Subcutaneous adipose tissue (tissue), 4 donors: ENCODE results near the gene GRM8. TPM values are rescaled to one million over a fixed set of nuclear protein-coding genes. Genes with fewer than 3 reads are reported as not detected.

Experiments used
- CTCF ChIP-seq: fragments of 450-650 bp; IDR thresholded peaks from one replicate; pipeline ENCODE4 v1.5.1; 2016; ENCODE audit warnings: low read depth, mild to moderate bottlenecking, control low read depth, antibody characterized with exemption, moderate library complexity
- total RNA-seq, 4 donors: library from RNA; depleted of rRNA; stranded (reverse); fragments of >200 nt; gene quantifications; one replicate each; pipeline ENCODE4 v1.1.0, GENCODE V29; 2016

Gene GRM8
- total RNA-seq, 4 donors from 2014 or later = not detected

GRCh38 chr7:126973066-126973465 is 279.7 kb downstream of the GRM8 start:
- no peak for TF ChIP-seq CTCF

- TF ChIP-seq CTCF = no peak
These were observed 280.2 kb downstream of the GRM8 start for GRCh38 chr7:126972571-126972970.

- no peak for TF ChIP-seq CTCF
These were observed 293.1 kb downstream of the GRM8 start for GRCh38 chr7:126959649-126960048.

- TF ChIP-seq CTCF = no peak
These were observed 294.4 kb downstream of the GRM8 start for GRCh38 chr7:126958367-126958766.

GRCh38 chr7:126957443-126957842 is 295.3 kb downstream of the GRM8 start:
- no peak for TF ChIP-seq CTCF

GRCh38 chr7:126953461-126953860 is 299.3 kb downstream of the GRM8 start:
- no peak for TF ChIP-seq CTCF

GRCh38 chr7:126948664-126949063 is 304.1 kb downstream of the GRM8 start:
- no peak for TF ChIP-seq CTCF
